DOHH2 (cell line): ENCODE measurements around the gene PSPH.
A peak's percentile ranks its signal among the peaks of the same experiment; 100 is the strongest.
"Not testable (repeated sequence)": the region's sequence is repeated elsewhere in the genome, so short reads cannot be mapped to it uniquely, and the experiment has no call there.

Source experiments
- H3F3A ChIP-seq: fragments of 200-600 bp; sonication (generic), shearing (Covaris generic); 2 replicates; pipeline ENCODE4 v1.6.0; 2016; ENCODE audit warnings: antibody characterized with exemption, mild to moderate bottlenecking; ENCODE audit not compliant: control insufficient read depth, insufficient read depth
- H3K27ac ChIP-seq: fragments of 200-600 bp; sonication (generic); 2 replicates; pipeline ENCODE4 v1.5.1; 2014; ENCODE audit warnings: low read depth, mild to moderate bottlenecking, low read length, moderate library complexity
- H3K27me3 ChIP-seq: fragments of 200-600 bp; sonication (generic); 2 replicates; pipeline ENCODE4 v1.6.1; 2014; ENCODE audit warnings: mild to moderate bottlenecking, low read length, mixed read lengths; ENCODE audit not compliant: control insufficient read depth
- H3K36me3 ChIP-seq: fragments of 200-600 bp; sonication (generic); 2 replicates; pipeline ENCODE4 v1.6.1; 2014; ENCODE audit warnings: mild to moderate bottlenecking, low read length, moderate library complexity, mixed read lengths; ENCODE audit not compliant: control insufficient read depth
- H3K4me1 ChIP-seq: fragments of 200-600 bp; sonication (generic); 2 replicates; pipeline ENCODE4 v1.6.1; 2014; ENCODE audit warnings: mild to moderate bottlenecking, low read length, mixed read lengths; ENCODE audit not compliant: control insufficient read depth
- H3K4me2 ChIP-seq: fragments of 200-600 bp; sonication (generic); 2 replicates; pipeline ENCODE4 v1.6.0; 2014; ENCODE audit warnings: mild to moderate bottlenecking, low read length, moderate library complexity
- H3K4me3 ChIP-seq: fragments of 200-600 bp; sonication (generic); 2 replicates; pipeline ENCODE4 v1.5.1; 2014; ENCODE audit warnings: mild to moderate bottlenecking, low read length, mixed read lengths
- H3K79me2 ChIP-seq: fragments of 200-600 bp; sonication (generic); 2 replicates; pipeline ENCODE4 v1.6.1; 2014; ENCODE audit warnings: mild to moderate bottlenecking, low read length, mixed read lengths; ENCODE audit not compliant: control insufficient read depth
- H3K9me2 ChIP-seq: fragments of 200-600 bp; sonication (generic); replicated peaks from 2 replicates; pipeline ENCODE4 v1.6.1; 2014; ENCODE audit warnings: mild to moderate bottlenecking, low read length, mixed read lengths; ENCODE audit not compliant: control insufficient read depth
- H3K9me3 ChIP-seq: fragments of 200-600 bp; sonication (generic); 2 replicates; pipeline ENCODE4 v1.6.1; 2014; ENCODE audit warnings: antibody characterized with exemption, low read length, mixed read lengths; ENCODE audit not compliant: control insufficient read depth, insufficient read depth
- H4K20me1 ChIP-seq: fragments of 200-600 bp; sonication (generic); 2 replicates; pipeline ENCODE4 v1.6.0; 2014; ENCODE audit warnings: low read depth, mild to moderate bottlenecking, antibody characterized with exemption, low read length, moderate library complexity; ENCODE audit not compliant: control insufficient read depth, insufficient read depth
- CTCF ChIP-seq: fragments of 200-600 bp; sonication (generic); IDR thresholded peaks from one replicate; pipeline ENCODE4 v1.5.1; 2014; ENCODE audit warnings: antibody characterized with exemption, mild to moderate bottlenecking, low read depth, low read length; ENCODE audit not compliant: poor library complexity, severe bottlenecking
- EZH2phosphoT487 ChIP-seq: fragments of 200-600 bp; sonication (generic); IDR thresholded peaks from 2 replicates; pipeline ENCODE4 v1.6.1; 2017; ENCODE audit warnings: borderline replicate concordance, mild to moderate bottlenecking, antibody characterized with exemption, low read length, moderate library complexity, mixed read lengths

PSPH gene

GRCh38 chr7:56053993-56054392 lies 2.7 kb upstream of the PSPH start:
- Histone ChIP-seq H3K36me3 (peaks cover 92% of the 10 kb centered on the region), H4K20me1 (peaks cover 11% of the 10 kb centered on the region), H3K27me3 (no peaks in the 10 kb centered on the region), H3K4me2 (peak overlapping the region; percentile 57), H3K27ac (peak overlapping the region; percentile 22; the same call in 1 of the 2 replicates), H3K4me1 (peaks cover 55% of the 10 kb centered on the region), H3K9me2 (no peaks in the 10 kb centered on the region), H3K4me3 (peak overlapping the region; percentile 77), H3K79me2 (peaks cover 93% of the 10 kb centered on the region), H3K9me3 (no peaks in the 10 kb centered on the region), H3F3A (peaks cover 50% of the 10 kb centered on the region)
- TF ChIP-seq CTCF (no peak), EZH2phosphoT487 (no peak)

- TF ChIP-seq CTCF (no peak), EZH2phosphoT487 (no peak)
- H3K9me3 ChIP-seq = no peaks in the 10 kb centered on the region
- H3K9me2 ChIP-seq = no peaks in the 10 kb centered on the region
- H3K27me3 ChIP-seq = no peaks in the 10 kb centered on the region
- H3K4me1 ChIP-seq = peaks cover 60% of the 10 kb centered on the region
- peaks cover 47% of the 10 kb centered on the region for H3F3A ChIP-seq
- peak overlapping the region; percentile 77 for H3K4me3 ChIP-seq
- peaks cover 11% of the 10 kb centered on the region for H4K20me1 ChIP-seq
- H3K27ac ChIP-seq = peak overlapping the region; percentile 3; the same call in 1 of the 2 replicates
- H3K79me2 ChIP-seq = peaks cover 96% of the 10 kb centered on the region
- H3K4me2 ChIP-seq = peak overlapping the region; percentile 57
- peaks cover 91% of the 10 kb centered on the region for H3K36me3 ChIP-seq
Measured at GRCh38 chr7:56053379-56053778, 2.1 kb upstream of the PSPH start.

GRCh38 chr7:56051053-56051338 lies 248 bp downstream of the PSPH start:
- H4K20me1 ChIP-seq = peaks cover 11% of the 10 kb centered on the region
- peak overlapping the region; percentile 77 for H3K27ac ChIP-seq
- H3K4me2 ChIP-seq = peak overlapping the region; percentile 75
- H3K4me3 ChIP-seq = peak overlapping the region; percentile 77
- peaks cover 98% of the 10 kb centered on the region for H3K79me2 ChIP-seq
- H3K36me3 ChIP-seq = peaks cover 84% of the 10 kb centered on the region
- H3F3A ChIP-seq = peaks cover 34% of the 10 kb centered on the region
- no peaks in the 10 kb centered on the region for H3K9me2 ChIP-seq
- no peaks in the 10 kb centered on the region for H3K27me3 ChIP-seq
- H3K9me3 ChIP-seq = no peaks in the 10 kb centered on the region
- TF ChIP-seq EZH2phosphoT487 = no peak
- no peak for TF ChIP-seq CTCF
- peaks cover 51% of the 10 kb centered on the region for H3K4me1 ChIP-seq

- H3K9me3 ChIP-seq, H3K4me3 ChIP-seq, H3K27me3 ChIP-seq, H3K9me2 ChIP-seq, H3K27ac ChIP-seq, H4K20me1 ChIP-seq: not testable (repeated sequence)
- Histone ChIP-seq H3K79me2 (peaks cover 98% of the 10 kb centered on the region), H3K36me3 (peaks cover 73% of the 10 kb centered on the region), H3K4me1 (peaks cover 30% of the 10 kb centered on the region), H3K4me2 (peak overlapping the region; percentile 31; the same call in 1 of the 2 replicates), H3F3A (peaks cover 16% of the 10 kb centered on the region)
Measured at GRCh38 chr7:56048763-56049162, 2.5 kb downstream of the PSPH start.
